ENCODE results near the gene KSR2. TPM values are rescaled to one million over a fixed set of nuclear protein-coding genes. Genes with fewer than 3 reads are reported as not detected.
"Not testable (repeated sequence)": the region's sequence is repeated elsewhere in the genome, so short reads cannot be mapped to it uniquely, and the experiment has no call there.

KSR2 gene
- total RNA-seq, 1 donor from 2014 or later: 0.78 TPM

DNA sequence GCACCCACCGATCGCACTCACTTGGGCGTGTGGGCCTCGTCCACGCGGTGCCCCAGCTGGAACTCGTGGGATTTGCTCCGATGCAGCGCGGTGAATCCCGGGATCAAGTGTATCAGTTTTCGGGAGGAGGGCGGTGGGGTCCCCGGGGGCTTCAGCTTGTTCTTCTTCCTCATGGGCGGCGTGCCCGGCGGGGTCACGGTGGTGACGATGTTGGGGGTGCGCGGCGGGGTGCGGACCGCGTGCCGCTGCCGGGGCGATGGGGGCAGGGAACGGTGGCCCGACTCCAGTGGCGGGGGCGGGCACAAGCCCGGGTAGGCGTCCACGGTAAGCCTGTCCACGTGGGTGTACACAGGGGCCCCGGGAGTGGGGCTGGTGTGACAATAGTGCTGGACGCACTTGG lies 207.8 kb downstream of the KSR2 start:
- DNase-seq: no peak

DNA sequence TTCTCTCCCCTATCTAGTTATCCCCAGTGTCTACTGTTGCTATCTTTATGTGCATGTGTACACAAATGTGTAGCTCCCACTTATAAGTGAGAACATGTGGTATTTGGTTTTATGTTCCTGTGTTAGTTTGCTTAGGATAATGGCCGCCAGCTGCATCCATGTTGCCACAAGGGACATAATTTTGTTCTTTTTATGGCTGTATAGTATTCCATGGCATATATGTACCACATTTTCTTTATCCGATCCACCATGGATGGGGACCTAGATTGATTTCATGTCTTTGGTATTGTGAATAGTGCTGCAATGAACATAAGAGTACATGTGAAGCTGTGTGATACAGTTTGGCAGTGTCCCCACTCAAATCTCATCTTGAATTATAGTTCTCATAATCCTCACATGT lies 218.1 kb downstream of the KSR2 start:
- DNase-seq: no peak

DNA sequence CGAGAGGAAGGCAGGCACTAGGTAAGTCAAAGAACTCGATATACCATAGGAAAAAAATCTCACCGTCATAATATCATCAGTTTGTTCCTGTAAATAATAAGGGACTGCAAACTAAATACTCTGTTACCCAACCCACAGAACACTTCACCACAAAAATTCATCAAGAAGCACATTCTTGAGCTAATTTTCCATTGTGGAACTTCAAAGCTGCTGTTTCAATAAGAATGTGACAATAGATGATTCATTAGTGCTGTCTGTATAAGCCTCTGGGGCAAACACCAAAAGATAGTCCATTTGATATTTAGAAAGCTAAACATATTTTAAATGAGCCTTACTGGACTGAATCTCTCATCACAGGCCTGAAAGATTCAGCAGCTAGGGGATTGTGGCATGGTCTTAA lies 219.4 kb downstream of the KSR2 start:
- DNase-seq: no peak

DNA sequence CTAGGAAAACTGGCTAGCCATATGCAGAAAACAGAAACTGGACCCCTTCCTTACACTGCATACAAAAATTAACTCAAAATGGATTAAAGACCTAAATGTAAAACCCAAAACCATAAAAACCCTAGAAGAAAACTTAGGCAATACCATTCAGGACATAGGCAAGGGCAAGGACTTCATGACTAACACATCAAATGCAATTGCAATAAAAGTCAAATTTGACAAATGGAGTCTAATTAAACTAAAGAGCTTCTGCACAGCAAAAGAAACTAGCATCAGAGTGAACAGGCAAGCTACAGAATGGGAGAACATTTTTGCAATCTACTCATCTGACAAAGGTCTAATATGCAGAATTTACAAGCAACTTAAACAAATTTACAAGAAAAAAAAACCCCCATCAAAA lies 222.4 kb downstream of the KSR2 start:
- not testable (repeated sequence) for DNase-seq

DNA sequence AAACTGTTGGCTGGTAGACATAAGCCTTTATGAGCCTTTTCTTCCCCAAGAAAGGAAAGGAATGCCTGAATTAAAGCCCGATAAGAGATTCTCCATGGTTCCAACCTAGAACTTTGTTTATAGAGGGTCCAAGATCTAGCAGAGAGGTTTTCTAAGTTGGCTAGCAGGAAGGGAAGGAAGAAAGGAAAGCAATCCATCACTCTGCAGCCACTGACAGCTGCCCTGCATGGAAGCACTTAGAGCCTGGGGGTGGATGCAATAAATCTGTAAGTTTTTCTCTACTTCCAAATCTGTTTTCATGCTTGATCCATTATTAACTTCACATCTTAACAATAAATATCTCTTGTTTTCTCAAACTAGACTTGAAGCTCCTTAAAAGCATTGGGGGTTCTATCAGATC lies 224.4 kb downstream of the KSR2 start:
- no peak for DNase-seq

DNA sequence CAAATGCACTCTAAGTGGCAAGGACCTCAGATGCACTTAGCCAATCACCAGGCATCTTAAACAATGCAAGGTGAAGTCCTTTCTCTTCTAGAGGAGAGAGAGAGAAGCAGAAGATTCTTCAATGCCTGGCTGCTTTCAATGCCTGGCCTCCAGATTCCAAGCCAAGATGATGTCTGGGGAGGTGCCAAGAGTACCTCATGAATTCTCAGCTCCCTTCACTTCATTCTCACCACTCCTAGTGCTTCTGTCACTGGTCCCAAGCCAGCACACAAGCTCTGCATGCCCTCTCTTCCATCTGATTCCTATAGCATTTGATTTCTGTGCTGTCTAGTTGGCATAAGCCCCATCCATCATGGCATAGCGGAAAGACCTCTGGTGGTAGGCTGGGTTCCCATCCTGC lies 225.0 kb downstream of the KSR2 start:
- DNase-seq: no peak

DNA sequence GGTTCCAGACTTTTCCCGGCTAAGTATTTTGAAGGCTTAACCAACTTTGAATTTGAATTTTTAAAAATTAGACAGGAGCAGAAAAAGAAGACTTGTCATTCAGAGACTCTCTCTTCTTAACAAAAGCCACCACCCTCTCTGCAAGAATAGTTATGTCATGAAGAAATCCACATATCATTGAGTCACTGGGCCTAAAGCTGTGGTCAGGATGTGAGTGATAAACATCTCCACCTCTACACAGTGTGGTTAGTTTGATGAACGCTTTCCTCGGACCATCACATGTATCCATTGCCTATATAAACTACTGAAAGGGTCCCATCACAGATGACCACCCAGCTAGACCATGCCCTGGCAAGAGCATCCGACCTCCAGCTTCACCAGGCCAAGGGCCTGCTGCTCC lies 226.1 kb downstream of the KSR2 start:
- DNase-seq: no peak

DNA sequence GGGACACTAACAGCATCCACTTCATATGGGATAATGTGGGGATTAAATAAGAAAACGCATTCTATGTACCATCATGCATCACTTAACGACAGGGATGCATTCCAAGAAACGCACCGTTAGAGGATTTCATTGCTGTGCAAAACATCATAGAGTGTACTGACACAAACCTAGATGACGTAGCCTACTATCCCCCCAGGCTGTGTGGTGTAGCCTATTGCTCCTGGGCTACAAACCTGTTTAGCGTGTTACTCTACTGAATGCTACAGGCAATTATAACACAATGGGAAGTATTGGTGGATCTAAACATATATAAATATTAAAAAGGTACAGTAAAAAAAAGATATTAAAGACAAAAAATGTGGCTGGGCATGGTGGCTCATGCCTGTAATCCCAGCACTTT lies 230.6 kb downstream of the KSR2 start:
- no peak for DNase-seq

DNA sequence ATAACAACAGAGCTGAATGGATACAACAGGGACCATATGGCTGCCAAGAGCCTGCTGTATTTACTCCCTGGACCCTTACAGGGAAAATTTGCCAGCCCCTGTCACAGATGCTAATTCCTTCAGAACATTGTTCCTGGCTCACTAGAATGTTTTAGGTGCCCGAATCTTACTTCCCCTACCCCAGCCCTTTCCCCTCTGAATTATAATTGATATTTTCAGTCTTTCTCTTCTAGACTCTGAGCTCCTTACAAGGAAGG lies 235.3 kb downstream of the KSR2 start:
- DNase-seq: no peak

DNA sequence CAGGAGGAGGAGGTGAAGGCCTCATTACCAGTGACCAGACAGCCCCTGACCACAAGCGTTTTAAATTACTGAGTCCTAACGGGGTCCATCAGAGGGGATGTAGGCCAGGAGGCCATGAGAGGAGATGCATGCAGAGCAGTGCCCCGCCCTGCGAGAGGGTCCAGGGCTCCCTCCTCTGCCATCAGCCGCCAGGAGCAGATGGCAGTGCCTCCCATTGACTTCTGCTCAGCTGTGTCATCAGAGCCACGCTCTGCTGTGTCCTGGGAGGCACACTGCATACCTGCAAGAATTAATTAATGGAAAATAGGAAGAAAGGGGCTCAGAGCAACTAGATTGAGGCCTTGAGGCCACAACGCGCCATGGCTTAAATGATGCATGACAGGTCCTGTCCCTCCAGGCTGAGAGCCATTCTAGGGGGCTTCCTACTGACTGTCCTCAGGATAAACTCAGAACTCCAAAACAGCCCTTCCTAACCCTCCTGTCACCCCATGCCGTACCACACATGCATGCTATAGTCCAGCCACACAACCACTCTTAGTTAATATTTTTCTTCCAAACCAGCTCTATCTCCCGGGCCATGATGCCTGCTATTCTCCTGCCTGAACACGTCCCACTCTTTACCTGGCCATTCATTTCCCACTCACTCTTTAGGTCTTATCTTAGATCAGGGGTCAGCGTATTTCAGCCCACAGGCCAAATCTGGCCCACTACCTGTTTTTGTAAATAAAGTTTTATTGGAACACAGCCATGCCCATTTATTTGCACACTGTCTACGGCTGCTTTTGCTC lies 235.8 kb downstream of the KSR2 start:
- DNase-seq: no peak

DNA sequence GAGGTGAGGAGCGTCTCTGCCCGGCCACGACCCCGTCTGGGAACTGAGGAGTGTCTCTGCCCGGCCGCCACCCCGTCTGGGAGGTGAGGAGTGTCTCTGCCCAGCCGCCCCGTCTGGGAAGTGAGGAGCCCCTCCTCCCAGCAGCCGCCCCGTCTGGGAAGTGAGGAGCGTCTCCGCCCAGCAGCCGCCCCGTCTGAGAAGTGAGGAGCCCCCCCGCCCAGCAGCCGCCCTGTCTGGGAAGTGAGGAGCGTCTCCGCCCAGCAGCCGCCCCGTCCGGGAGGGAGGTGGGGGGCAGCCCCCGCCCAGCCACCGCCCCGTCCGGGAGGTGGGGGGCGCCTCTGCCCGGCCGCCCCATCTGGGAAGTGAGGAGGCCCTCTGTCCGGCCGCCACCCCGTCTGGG lies 237.7 kb downstream of the KSR2 start:
- not testable (repeated sequence) for DNase-seq

DNA sequence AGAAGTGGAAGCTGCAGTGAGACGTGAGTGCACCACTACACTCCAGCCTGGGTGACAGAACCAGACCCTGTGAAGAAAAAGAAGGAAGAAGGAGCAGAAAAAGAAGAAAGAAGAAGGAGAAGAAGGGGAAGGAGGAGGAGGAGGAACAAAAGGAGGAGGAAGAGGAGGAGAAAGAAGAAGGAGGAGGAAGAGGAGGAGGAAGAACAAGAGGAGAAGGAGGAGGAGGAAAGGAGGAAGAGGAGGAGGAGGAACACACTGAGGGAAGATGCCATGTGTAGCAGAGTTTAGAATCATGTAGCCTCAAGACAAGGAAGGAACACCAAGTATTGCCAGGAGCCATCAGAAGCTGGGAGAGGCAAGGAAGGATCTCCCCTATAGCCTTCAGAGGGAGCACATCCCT lies 241.5 kb downstream of the KSR2 start:
- no peak for DNase-seq

DNA sequence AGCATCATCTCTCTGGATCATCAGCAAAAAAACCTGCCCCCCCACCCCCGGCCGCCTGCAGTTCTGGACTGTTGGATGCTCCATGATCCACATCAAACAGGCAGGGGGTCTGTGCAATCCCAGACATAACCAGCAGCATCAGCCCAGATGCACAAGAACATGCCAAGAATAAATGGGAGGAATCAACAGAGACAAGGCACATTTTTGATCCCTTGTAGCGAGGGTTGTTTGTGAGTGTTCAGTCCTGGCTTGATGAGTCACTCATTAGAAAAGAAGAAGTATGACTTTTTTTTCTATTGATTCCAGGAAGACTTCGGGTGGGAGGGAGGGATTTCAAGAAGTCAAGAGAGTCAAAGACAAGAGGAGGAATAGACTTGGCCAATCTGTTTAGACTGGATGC lies 244.2 kb downstream of the KSR2 start:
- DNase-seq: no peak

DNA sequence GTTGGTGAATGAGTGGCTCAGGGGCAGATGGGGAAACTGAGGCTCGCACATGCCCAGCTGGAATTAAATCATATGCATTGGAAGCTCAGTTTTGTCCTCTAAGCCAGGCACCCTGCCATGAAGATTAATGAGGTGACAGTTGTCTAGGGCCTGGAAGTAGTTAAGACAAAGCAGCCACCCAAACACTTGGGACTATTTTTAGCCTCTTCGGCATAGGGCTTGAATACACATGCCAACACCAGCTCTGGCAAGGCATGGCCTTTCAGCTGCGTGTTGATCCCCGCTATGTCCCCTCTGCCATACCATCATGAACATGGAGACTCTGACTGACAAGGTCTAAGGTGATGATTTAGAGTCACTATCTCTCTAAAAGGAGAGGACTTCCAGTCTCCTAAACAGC lies 250.2 kb downstream of the KSR2 start:
- no peak for DNase-seq

DNA sequence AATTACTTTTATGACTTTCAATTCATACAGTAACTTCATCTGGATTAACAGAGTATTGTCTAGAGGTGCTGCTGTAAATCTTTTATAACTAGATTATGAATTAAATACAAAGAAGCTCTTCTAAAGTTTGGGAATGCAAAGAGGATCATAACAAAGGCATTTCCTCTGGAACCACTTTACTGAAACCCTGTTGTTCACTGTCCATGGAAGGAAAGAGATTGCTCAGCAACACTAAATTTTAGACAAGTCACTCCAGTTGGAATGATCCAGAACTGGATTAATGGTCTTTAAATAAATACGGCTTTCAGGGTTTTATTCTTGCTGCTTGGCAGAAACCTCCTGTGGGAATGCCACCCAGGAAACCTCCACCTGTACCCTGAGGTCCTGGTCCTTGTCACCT lies 250.6 kb downstream of the KSR2 start:
- no peak for DNase-seq

DNA sequence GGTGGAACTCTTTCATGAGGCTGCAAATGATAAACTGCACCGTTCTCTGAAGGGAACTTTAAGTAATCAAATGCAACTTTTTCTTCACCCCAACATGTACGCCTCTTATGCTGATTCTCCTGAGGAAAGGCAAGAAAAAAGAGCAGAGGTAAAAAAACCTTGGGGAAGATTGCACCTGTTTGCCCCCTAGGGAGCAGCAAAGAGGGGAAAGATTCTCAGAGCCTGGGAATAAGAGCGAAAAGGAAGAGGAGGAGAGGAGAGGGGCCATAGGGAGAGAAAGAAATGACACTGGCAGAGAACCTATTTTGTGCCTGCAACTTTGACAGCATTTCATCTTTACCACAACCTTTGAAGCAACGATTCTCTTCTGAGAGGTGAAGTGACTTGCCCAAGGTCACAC lies 254.6 kb downstream of the KSR2 start:
- DNase-seq: no peak

DNA sequence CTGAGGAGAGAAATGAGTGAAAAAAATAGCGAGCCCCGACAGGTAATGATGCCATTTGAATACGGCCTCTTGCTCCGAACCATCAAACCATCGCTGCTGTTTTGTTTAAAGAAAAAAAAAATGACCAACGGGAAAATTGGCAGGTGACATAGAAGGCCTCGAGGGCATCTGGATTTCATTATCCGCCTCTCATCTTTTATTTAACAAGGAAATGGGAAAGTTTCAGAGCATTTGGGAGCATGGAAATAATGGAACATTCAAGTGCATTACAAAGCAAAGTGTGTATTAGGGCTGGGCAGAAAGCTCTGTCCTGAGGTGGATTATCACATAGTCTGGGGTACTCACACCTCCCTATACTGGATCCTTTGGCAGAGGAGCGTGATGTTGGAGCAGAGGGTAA lies 258.7 kb downstream of the KSR2 start:
- no peak for DNase-seq

DNA sequence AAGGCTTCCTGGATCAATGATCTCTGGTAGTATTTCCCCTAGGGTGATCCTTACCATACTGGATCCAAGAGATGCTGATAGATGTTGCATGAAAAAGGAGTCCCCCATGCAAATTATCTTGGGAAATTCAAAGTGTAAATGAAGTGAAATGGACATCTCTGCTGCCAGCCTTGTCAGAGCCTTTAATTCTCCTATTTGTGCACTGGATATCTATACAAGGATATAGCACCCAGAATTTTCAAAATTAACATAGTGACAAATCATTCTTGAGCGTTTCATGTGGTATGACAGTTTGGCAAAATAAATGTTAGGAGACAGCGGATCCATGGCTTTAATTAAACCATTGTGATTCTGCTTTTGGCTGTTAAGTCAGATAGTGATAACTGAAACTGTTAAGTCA lies 260.9 kb downstream of the KSR2 start:
- no peak for DNase-seq

DNA sequence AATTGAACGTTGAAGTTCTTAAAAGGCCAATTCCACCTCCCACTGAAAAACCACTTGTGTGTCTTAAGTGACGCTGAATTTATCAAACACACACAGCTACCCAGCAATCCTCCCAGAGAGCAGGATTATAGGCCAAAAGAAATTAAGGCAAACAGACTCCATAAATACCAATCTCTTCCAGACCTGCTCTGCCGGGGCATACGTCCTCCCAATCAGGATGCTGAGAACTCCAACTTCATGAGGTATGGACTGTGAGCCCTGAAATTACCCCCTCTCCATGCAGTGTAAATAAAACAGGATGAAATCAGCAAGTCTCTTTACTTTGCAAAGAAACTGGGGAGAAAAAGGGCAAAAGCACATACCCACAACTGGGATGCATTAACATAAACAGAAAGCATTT lies 265.2 kb downstream of the KSR2 start:
- DNase-seq: no peak

DNA sequence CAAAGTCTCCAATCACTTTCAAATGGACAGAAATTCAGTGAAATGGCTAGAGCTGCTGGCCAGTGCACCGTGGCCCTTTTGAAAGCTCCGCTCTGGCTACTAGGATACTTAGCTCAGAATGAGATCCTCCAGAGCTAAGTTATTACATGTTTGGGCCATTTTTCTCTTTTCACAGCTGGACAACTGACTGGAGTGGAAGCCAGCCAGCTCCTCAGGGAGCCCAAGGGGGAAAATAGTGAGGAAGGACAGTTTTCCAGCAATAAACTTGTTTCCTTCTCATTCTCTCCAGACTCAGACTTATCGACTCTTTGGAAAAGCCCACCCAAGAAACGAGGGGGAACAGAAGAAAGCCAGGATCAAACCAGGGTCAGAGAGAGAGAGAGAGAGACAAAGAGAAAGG lies 266.0 kb downstream of the KSR2 start:
- no peak for DNase-seq

DNA sequence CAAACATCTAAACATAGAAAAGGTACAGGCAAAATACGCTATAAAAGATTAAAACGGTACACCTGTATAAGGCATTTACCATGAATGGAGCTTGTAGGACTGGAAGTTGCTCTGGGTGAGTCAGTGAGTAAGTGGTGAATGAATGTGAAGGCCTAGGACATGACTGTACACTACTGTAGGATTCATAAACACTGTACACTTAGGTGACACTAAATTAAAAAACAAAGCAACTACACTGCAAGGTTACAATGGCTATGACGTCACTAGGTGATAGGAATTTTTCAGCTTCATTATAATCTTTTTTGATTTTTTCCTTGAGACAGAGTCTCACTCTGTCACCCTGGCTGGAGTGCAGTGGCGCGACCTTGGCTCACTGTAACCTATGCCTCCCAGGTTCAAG lies 269.2 kb downstream of the KSR2 start:
- no peak for DNase-seq

DNA sequence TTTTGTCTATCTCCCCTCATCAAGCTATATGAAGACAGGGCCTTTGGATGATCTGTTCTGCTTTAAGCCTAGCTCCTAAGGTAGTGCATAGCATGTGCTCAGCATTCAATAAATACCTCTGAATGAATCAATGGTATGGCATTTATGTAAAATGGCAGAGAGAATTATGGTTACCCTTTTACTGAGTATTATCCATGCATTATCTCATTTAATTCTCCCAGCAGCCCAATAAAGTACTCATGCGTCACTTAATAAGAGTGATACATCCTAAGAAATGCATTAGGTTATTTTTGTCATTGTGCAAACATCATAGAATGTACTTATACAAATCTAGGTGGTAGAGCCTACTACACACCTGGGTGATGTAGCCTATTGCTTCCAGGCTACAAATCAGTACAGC lies 269.7 kb downstream of the KSR2 start:
- DNase-seq: no peak

DNA sequence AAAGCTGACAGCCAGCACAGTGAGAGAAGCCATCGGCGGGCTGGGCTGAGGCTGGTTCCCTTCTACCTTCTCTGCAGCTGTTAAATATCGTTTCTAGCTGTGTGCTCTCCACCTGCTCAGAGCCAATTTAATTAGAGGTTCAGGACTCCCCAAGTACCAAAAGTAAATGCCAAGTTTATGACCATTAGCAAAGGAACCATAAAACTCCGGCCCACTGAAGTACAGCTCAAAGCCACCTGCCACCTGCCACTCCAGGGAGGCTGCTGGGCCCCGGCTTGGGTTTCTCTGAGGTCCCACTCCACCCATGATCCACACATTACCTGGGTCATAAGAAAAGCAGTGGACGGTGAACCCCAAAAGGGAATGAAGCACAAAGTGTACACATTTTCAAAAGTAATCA lies 272.8 kb downstream of the KSR2 start:
- no peak for DNase-seq

DNA sequence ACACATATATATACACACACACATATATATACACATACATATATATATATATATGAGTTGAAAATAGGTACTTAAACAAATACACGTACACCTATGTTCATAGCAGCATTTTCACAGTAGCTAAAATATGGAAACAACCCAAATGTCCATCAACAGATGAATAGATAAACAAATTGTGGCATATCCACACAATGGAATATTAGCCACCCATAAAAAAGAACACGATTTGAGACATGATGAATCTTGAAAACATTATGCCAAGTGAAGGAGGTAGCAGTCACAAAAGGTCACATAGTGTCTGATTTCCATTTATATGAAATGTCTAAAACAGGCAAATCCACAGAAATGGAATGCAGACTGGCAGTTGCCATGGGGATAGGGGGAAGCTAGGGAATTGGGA lies 276.3 kb downstream of the KSR2 start:
- DNase-seq: no peak

DNA sequence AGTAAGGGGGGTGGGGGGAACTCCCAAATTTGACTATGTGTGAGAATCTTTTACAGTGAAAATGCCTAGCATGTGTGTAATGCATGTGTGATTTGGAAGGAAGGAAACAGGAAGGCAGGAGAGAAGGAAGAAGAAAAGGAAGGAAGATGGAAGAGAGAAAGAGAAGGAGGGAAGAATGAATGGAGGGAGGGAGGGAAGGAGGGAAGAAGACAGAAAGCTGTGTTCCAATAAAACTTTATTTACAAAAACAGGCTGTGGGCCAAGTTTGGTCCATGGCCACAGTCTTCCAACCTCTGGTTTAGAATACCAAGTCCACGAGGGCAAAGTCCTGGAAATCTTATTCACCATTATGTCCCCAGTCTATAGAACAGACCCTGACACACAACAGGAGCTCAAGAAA lies 278.9 kb downstream of the KSR2 start:
- DNase-seq: no peak
